Measurements from ENCODE around the gene FOXF1. TPM values are rescaled to one million over a fixed set of nuclear protein-coding genes. Genes with fewer than 3 reads are reported as not detected.

Gene FOXF1
- total RNA-seq, 1 experiment from 2014 or later: 0.10 TPM

- Histone ChIP-seq H3K27ac (ENCODE audit: low read length) (no peak overlapping the region), H3K9me3 (ENCODE audit: control insufficient read depth, insufficient read depth, low read depth, low read length) (no peaks in the 10 kb centered on the region), H3K4me1 (ENCODE audit: control insufficient read depth, insufficient read depth, low read length) (no peaks in the 10 kb centered on the region), H3K36me3 (ENCODE audit: control insufficient read depth, insufficient read depth, low read length) (no peaks in the 10 kb centered on the region), H3K27me3 (ENCODE audit: control insufficient read depth, insufficient read depth, low read length) (peaks cover 8% of the 10 kb centered on the region), H3K4me3 (ENCODE audit: low read depth in 2 of 2, low read length in 2 of 2) (no peak overlapping the region)
- TF ChIP-seq REST (IDR thresholded peaks at IDR 0.05; ENCODE audit: insufficient read depth in 1 of 2, low read depth in 2 of 2, low read length in 1 of 2) (no peak), SIN3A (IDR thresholded peaks at IDR 0.05; ENCODE audit: borderline replicate concordance, insufficient read depth, low read depth, low read length) (no peak), TCF7L2 (IDR thresholded peaks at IDR 0.05; ENCODE audit: low read depth, low read length) (no peak), POLR2AphosphoS5 (IDR thresholded peaks at IDR 0.05; ENCODE audit: low read depth, low read length) (no peak), CTCF (IDR thresholded peaks at IDR 0.05) (no peak)
- ATAC-seq (no peak), DNase-seq (ENCODE audit: low read depth, low spot score) (no peak)
- BruUV-seq (replicated peaks): no TSS peak
- CTCF ChIA-PET: no interaction called here
- intact Hi-C loops (cut with micrococcal nuclease; ENCODE audit: unreplicated experiment) (no loop called here), in situ Hi-C loops (cut with HindIII; ENCODE audit: low pct_unique_long_range_greater_than_20kb, low sequenced_read_pairs) (no loop called here)
- POLR2A ChIA-PET: no interaction called here
Measured at GRCh38 chr16:86478779-86479178, 31.5 kb upstream of the FOXF1 start.

GRCh38 chr16:86479419-86479818, 30.9 kb upstream of the FOXF1 start:
- intact Hi-C loops (cut with micrococcal nuclease; ENCODE audit: unreplicated experiment): no loop called here
- no peaks in the 10 kb centered on the region for H3K36me3 ChIP-seq (ENCODE audit: control insufficient read depth, insufficient read depth, low read length)
- POLR2A ChIA-PET: no interaction called here
- in situ Hi-C loops (cut with HindIII; ENCODE audit: low pct_unique_long_range_greater_than_20kb, low sequenced_read_pairs): no loop called here
- DNase-seq (ENCODE audit: low read depth, low spot score) (no peak), ATAC-seq (no peak)
- no peaks in the 10 kb centered on the region for H3K9me3 ChIP-seq (ENCODE audit: control insufficient read depth, insufficient read depth, low read depth, low read length)
- peak; percentile 67 for TF ChIP-seq TCF7L2 (IDR thresholded peaks at IDR 0.05; ENCODE audit: low read depth, low read length)
- TF ChIP-seq REST (IDR thresholded peaks at IDR 0.05; ENCODE audit: insufficient read depth in 1 of 2, low read depth in 2 of 2, low read length in 1 of 2): no peak
- CTCF ChIA-PET: no interaction called here
- no TSS peak for BruUV-seq (replicated peaks)
- no peaks in the 10 kb centered on the region for H3K4me1 ChIP-seq (ENCODE audit: control insufficient read depth, insufficient read depth, low read length)
- peaks cover 8% of the 10 kb centered on the region for H3K27me3 ChIP-seq (ENCODE audit: control insufficient read depth, insufficient read depth, low read length)
- no peak overlapping the region for H3K4me3 ChIP-seq (ENCODE audit: low read depth in 2 of 2, low read length in 2 of 2)
- no peak overlapping the region for H3K27ac ChIP-seq (ENCODE audit: low read length)

All from Panc1 (cell line).